Colonic mucosa (tissue), 4 donors: ENCODE results near the gene MESD. TPM values are rescaled to one million over a fixed set of nuclear protein-coding genes. Genes with fewer than 3 reads are reported as not detected.
A peak's percentile ranks its signal among the peaks of the same experiment; 100 is the strongest.

Experiments
- DNase-seq: peaks from one replicate; pipeline ENCODE4 v3.0.0-alpha.2; 2020
- H3K27ac ChIP-seq: fragments of 200-600 bp; one replicate; pipeline ENCODE4 v1.8.0; 2021
- H3K27me3 ChIP-seq: fragments of 200-600 bp; one replicate; pipeline ENCODE4 v1.8.0; 2021
- H3K36me3 ChIP-seq: fragments of 200-600 bp; one replicate; pipeline ENCODE4 v1.8.0; 2021
- H3K4me1 ChIP-seq: fragments of 200-600 bp; one replicate; pipeline ENCODE4 v1.8.0; 2021; ENCODE audit warnings: mild to moderate bottlenecking
- H3K4me3 ChIP-seq: fragments of 200-600 bp; one replicate; pipeline ENCODE4 v1.8.0; 2021
- H3K9ac ChIP-seq, 2 donors: one replicate each; pipeline ENCODE4 v1.7.0; 2013; ENCODE audit warnings: control low read depth in 2 of 2, low read depth in 2 of 2, low read length in 2 of 2
- H3K9me3 ChIP-seq: fragments of 200-600 bp; one replicate; pipeline ENCODE4 v1.8.0; 2021
- CTCF ChIP-seq: fragments of 200-600 bp; IDR thresholded peaks from one replicate; pipeline ENCODE4 v1.8.0; 2022; ENCODE audit warnings: antibody characterized with exemption, mild to moderate bottlenecking
- intact Hi-C: fragments of 100-400 bp; cut with DNase I; formaldehyde crosslinking; loops from one replicate; pipeline ENCODE4 v1.14.1; 2022
- total RNA-seq, 2 donors: library from RNA; stranded (reverse); fragmentation: NEBNext Ultra II Directional in 1 of 2; extraction: Animal tissue kit (Norgen Biotek cat#: 25700) in 1 of 2; gene quantifications; one replicate each; pipeline ENCODE4 v1.2.1, GENCODE V29; 2021
- donor health status: healthy.
- donor health status: DM: no; HTN: no; CAD: no.
- donor health status: DM: no; HTN: no; CAD: no.

The MESD gene
- total RNA-seq, 2 donors from 2014 or later = 20.4 to 26.1 TPM

- H3K4me3 ChIP-seq = no peak overlapping the region
- no peak for TF ChIP-seq CTCF
- no peaks in the 10 kb centered on the region for H3K9me3 ChIP-seq
- no peaks in the 10 kb centered on the region for H3K36me3 ChIP-seq
- intact Hi-C loops = no loop called here
- no peaks in the 10 kb centered on the region for H3K27me3 ChIP-seq
- no peak overlapping the region for H3K27ac ChIP-seq
- no peak overlapping the region for H3K9ac ChIP-seq
- no peak for DNase-seq
- peaks cover 3% of the 10 kb centered on the region for H3K4me1 ChIP-seq
Measured at GRCh38 chr15:80913541-80913940, 76.1 kb downstream of the MESD start.

- Histone ChIP-seq H3K27me3 (no peaks in the 10 kb centered on the region), H3K36me3 (no peaks in the 10 kb centered on the region), H3K4me3 (no peak overlapping the region), H3K27ac (no peak overlapping the region), H3K9ac (no peak overlapping the region), H3K9me3 (no peaks in the 10 kb centered on the region), H3K4me1 (peaks cover 3% of the 10 kb centered on the region)
- no peak for DNase-seq
- no peak for TF ChIP-seq CTCF
- intact Hi-C loops = no loop called here
Measured at GRCh38 chr15:80912673-80913072, 76.9 kb downstream of the MESD start.

GRCh38 chr15:80911821-80912220, 77.8 kb downstream of the MESD start:
- intact Hi-C loops = no loop called here
- no peaks in the 10 kb centered on the region for H3K36me3 ChIP-seq
- H3K9me3 ChIP-seq = no peaks in the 10 kb centered on the region
- H3K27ac ChIP-seq = no peak overlapping the region
- peaks cover 3% of the 10 kb centered on the region for H3K4me1 ChIP-seq
- no peak overlapping the region for H3K4me3 ChIP-seq
- no peaks in the 10 kb centered on the region for H3K27me3 ChIP-seq
- peak; percentile 73 for DNase-seq
- no peak overlapping the region for H3K9ac ChIP-seq
- no peak for TF ChIP-seq CTCF

GRCh38 chr15:80906159-80906766, 83.4 kb downstream of the MESD start:
- TF ChIP-seq CTCF = no peak
- H3K9me3 ChIP-seq = no peaks in the 10 kb centered on the region
- H3K36me3 ChIP-seq = no peaks in the 10 kb centered on the region
- no peaks in the 10 kb centered on the region for H3K27me3 ChIP-seq
- no peak overlapping the region for H3K4me3 ChIP-seq
- intact Hi-C loops = no loop called here
- no peaks in the 10 kb centered on the region for H3K4me1 ChIP-seq
- H3K9ac ChIP-seq = no peak overlapping the region
- no peak overlapping the region for H3K27ac ChIP-seq
- no peak for DNase-seq

GRCh38 chr15:80904998-80905397, 84.6 kb downstream of the MESD start:
- intact Hi-C loops = no loop called here
- no peaks in the 10 kb centered on the region for H3K27me3 ChIP-seq
- no peak overlapping the region for H3K4me3 ChIP-seq
- no peaks in the 10 kb centered on the region for H3K4me1 ChIP-seq
- H3K9me3 ChIP-seq = no peaks in the 10 kb centered on the region
- H3K9ac ChIP-seq = no peak overlapping the region
- H3K27ac ChIP-seq = no peak overlapping the region
- no peak for DNase-seq
- no peaks in the 10 kb centered on the region for H3K36me3 ChIP-seq
- no peak for TF ChIP-seq CTCF
